GM23338 (cell line): ENCODE measurements around the gene IRF1. TPM values are rescaled to one million over a fixed set of nuclear protein-coding genes. Genes with fewer than 3 reads are reported as not detected.

Experiments used
- ATAC-seq: fragments of 200-7000 bp; cut with Tn5 transposase; 3 replicates; pipeline ENCODE4 v1.9.1; 2020
- DNase-seq: peaks from one replicate; pipeline ENCODE4 v3.0.0-alpha.2; 2015; ENCODE audit warnings: low spot score
- H2AFZ ChIP-seq: fragments of 200-600 bp; sonication (generic); 2 replicates; pipeline ENCODE4 v1.8.0; 2016; ENCODE audit warnings: antibody characterized with exemption, mild to moderate bottlenecking, moderate library complexity
- H3F3A ChIP-seq: fragments of 200-600 bp; sonication (generic); replicated peaks from 2 replicates; pipeline ENCODE4 v1.8.0; 2017; ENCODE audit warnings: antibody characterized with exemption, mixed run types, low read depth
- H3K27ac ChIP-seq: fragments of 200-600 bp; sonication (generic); 2 replicates; pipeline ENCODE4 v1.6.1; 2016; ENCODE audit warnings: low read depth
- H3K27me3 ChIP-seq: fragments of 200-600 bp; sonication (generic); 2 replicates; pipeline ENCODE4 v1.8.0; 2016; ENCODE audit warnings: mild to moderate bottlenecking, mixed run types, moderate library complexity; ENCODE audit not compliant: insufficient read depth
- H3K36me3 ChIP-seq: fragments of 200-600 bp; sonication (generic); 2 replicates; pipeline ENCODE4 v1.8.0; 2016; ENCODE audit warnings: mild to moderate bottlenecking; ENCODE audit not compliant: insufficient read depth
- H3K4me1 ChIP-seq: fragments of 200-600 bp; sonication (generic); 2 replicates; pipeline ENCODE4 v1.8.0; 2016; ENCODE audit warnings: mild to moderate bottlenecking, moderate library complexity; ENCODE audit not compliant: insufficient read depth
- H3K4me2 ChIP-seq: fragments of 200-600 bp; sonication (generic); 2 replicates; pipeline ENCODE4 v1.7.1; 2017; ENCODE audit warnings: mixed run types
- H3K4me3 ChIP-seq: fragments of 200-600 bp; sonication (generic); 2 replicates; pipeline ENCODE4 v1.6.1; 2016; ENCODE audit warnings: mixed run types
- H3K79me2 ChIP-seq: fragments of 200-600 bp; sonication (generic); replicated peaks from 2 replicates; pipeline ENCODE4 v1.8.0; 2017; ENCODE audit warnings: mild to moderate bottlenecking; ENCODE audit not compliant: insufficient read depth
- H3K9me2 ChIP-seq: fragments of 200-600 bp; sonication (generic); 2 replicates; pipeline ENCODE4 v1.8.0; 2017; ENCODE audit not compliant: insufficient read depth
- H4K20me1 ChIP-seq: fragments of 200-600 bp; sonication (generic); replicated peaks from 2 replicates; pipeline ENCODE4 v1.8.0; 2017; ENCODE audit warnings: mild to moderate bottlenecking; ENCODE audit not compliant: insufficient read depth
- H3K27ac Mint-ChIP-seq: 2 replicates; pipeline ENCODE4 v1.8.0; 2020; ENCODE audit warnings: inconsistent platforms, mild to moderate bottlenecking, moderate library complexity, mixed read lengths
- H3K27me3 Mint-ChIP-seq: 3 replicates; pipeline ENCODE4 v1.8.0; 2022; ENCODE audit warnings: low read depth, mild to moderate bottlenecking, moderate library complexity, mixed read lengths, inconsistent platforms; ENCODE audit not compliant: insufficient read depth, poor library complexity
- H3K36me3 Mint-ChIP-seq: 3 replicates; pipeline ENCODE4 v1.8.0; 2021; ENCODE audit warnings: low read depth, mild to moderate bottlenecking, inconsistent platforms, moderate library complexity, mixed read lengths
- H3K4me1 Mint-ChIP-seq: 3 replicates; pipeline ENCODE4 v1.8.0; 2020; ENCODE audit warnings: mild to moderate bottlenecking, inconsistent platforms, mixed read lengths
- H3K4me3 Mint-ChIP-seq: 3 replicates; pipeline ENCODE4 v1.8.0; 2021; ENCODE audit warnings: moderate library complexity, mild to moderate bottlenecking, inconsistent platforms, mixed read lengths
- H3K9me3 Mint-ChIP-seq: 3 replicates; pipeline ENCODE4 v1.8.0; 2020; ENCODE audit warnings: moderate library complexity, mild to moderate bottlenecking, inconsistent platforms, mixed read lengths
- CREB1 ChIP-seq: fragments of 250-450 bp; sonication (Bioruptor Pico); IDR thresholded peaks from 2 replicates; pipeline ENCODE4 v1.5.0; 2020; ENCODE audit warnings: low read depth, mild to moderate bottlenecking, moderate library complexity
- EZH2 ChIP-seq: fragments of 200-600 bp; sonication (generic); IDR thresholded peaks from one replicate; pipeline ENCODE4 v1.8.0; 2017; ENCODE audit warnings: antibody characterized with exemption, mild to moderate bottlenecking, low read depth; ENCODE audit not compliant: unreplicated experiment
- EZH2phosphoT487 ChIP-seq: fragments of 200-600 bp; sonication (generic); IDR thresholded peaks from one replicate; pipeline ENCODE4 v1.8.1; 2018; ENCODE audit warnings: antibody characterized with exemption; ENCODE audit not compliant: unreplicated experiment
- JUNB ChIP-seq: IDR thresholded peaks from one replicate; pipeline ENCODE4 v1.6.1; 2016; ENCODE audit warnings: antibody characterized with exemption; ENCODE audit not compliant: unreplicated experiment
- NANOG ChIP-seq: IDR thresholded peaks from 2 replicates; pipeline ENCODE4 v1.6.1; 2016; ENCODE audit warnings: antibody characterized with exemption, borderline replicate concordance
- POLR2AphosphoS5 ChIP-seq: IDR thresholded peaks from 2 replicates; pipeline ENCODE4 v1.6.1; 2016; ENCODE audit warnings: antibody characterized with exemption, low read depth
- STAT1 ChIP-seq: IDR thresholded peaks from one replicate; pipeline ENCODE4 v1.6.1; 2016; ENCODE audit warnings: antibody characterized with exemption; ENCODE audit not compliant: unreplicated experiment
- ZNF114 ChIP-seq: fragments of 250-450 bp; sonication (Bioruptor Pico); IDR thresholded peaks from 2 replicates; pipeline ENCODE4 v1.5.0; 2020; ENCODE audit warnings: mild to moderate bottlenecking, moderate library complexity
- ZNF331 ChIP-seq: fragments of 250-450 bp; sonication (Bioruptor Pico); IDR thresholded peaks from 2 replicates; pipeline ENCODE4 v1.5.0; 2020; ENCODE audit warnings: low read depth, mild to moderate bottlenecking, moderate library complexity
- polyA plus RNA-seq: library from polyadenylated mRNA; unstranded; fragments of >200 nt; fragmentation: Nextera tagmentation; extraction: Ambion mirVana; gene quantifications from 2 replicates; pipeline ENCODE4 v1.2.1, GENCODE V29; 2016
- total RNA-seq: library from RNA; depleted of rRNA; stranded (reverse); fragments of >200 nt; shearing (Covaris generic); gene quantifications from 2 replicates; pipeline ENCODE4 v1.2.3, GENCODE V29; 2014
- TF ChIP-seq, protein P1 (sequence below): IDR thresholded peaks from one replicate; pipeline ENCODE4 v1.6.1; 2018; ENCODE audit warnings: antibody characterized with exemption; ENCODE audit not compliant: unreplicated experiment
- TF ChIP-seq, protein P2 (sequence below), 2 experiments: fragments of 200-600 bp in 1 of 2; sonication (generic) in 1 of 2; conservative IDR thresholded peaks; 2 replicates each; pipeline versions ENCODE4 v1.5.1 to v1.6.1; 2016 to 2017; ENCODE audit warnings: antibody characterized with exemption in 2 of 2, low read depth in 2 of 2, mild to moderate bottlenecking in 2 of 2, moderate library complexity in 1 of 2
- TF ChIP-seq, protein P3 (sequence below): IDR thresholded peaks from 2 replicates; pipeline ENCODE4 v1.6.1; 2016; ENCODE audit warnings: antibody characterized with exemption
- TF ChIP-seq, protein P4 (sequence below): fragments of 250-450 bp; sonication (Bioruptor Pico); IDR thresholded peaks from 2 replicates; pipeline ENCODE4 v1.5.0; 2020; ENCODE audit warnings: mild to moderate bottlenecking, moderate library complexity

IRF1 gene
- total and polyA plus RNA-seq, 2 experiments from 2014 or later: 6.9 to 8.6 TPM

DNA sequence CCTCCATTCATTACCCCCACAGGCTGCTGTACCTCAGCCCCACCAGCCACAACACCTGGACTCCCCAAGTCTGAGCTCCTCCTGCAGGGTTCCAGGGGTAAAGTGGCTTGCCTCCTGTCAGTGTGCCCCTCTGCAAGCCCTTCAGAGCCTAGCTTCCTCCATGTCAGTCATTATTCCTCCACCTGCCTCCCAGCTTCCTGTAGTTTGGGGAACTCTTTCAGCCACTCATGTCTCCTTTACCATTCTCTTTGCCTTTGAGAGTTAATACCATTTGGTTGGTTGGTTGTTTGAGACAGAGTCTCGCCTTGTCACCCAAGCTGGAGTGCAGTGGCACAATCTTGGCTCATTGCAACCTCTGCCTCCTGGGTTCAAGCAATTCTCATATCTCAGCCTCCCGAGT, 36.2 kb downstream of the IRF1 start:
- ATAC-seq (no peak), DNase-seq (no peak)
- no peak overlapping the region for H3K4me2 ChIP-seq
- Mint-ChIP-seq H3K4me1 (peaks cover 43% of the 10 kb centered on the region), H3K27ac (no peak overlapping the region), H3K4me3 (no peak overlapping the region), H3K9me3 (no peaks in the 10 kb centered on the region; the same call in 2 of the 3 replicates), H3K36me3 (no peaks in the 10 kb centered on the region), H3K27me3 (peaks cover 7% of the 10 kb centered on the region)
- H3F3A ChIP-seq: no peaks in the 10 kb centered on the region
- no peak overlapping the region for H3K4me3 ChIP-seq
- no peak overlapping the region for H2AFZ ChIP-seq
- H3K27me3 ChIP-seq: no peaks in the 10 kb centered on the region
- H3K4me1 ChIP-seq: peaks cover 27% of the 10 kb centered on the region
- no peak overlapping the region for H3K27ac ChIP-seq
- H3K36me3 ChIP-seq: no peaks in the 10 kb centered on the region
- H4K20me1 ChIP-seq: no peaks in the 10 kb centered on the region
- TF ChIP-seq, protein P1, sequence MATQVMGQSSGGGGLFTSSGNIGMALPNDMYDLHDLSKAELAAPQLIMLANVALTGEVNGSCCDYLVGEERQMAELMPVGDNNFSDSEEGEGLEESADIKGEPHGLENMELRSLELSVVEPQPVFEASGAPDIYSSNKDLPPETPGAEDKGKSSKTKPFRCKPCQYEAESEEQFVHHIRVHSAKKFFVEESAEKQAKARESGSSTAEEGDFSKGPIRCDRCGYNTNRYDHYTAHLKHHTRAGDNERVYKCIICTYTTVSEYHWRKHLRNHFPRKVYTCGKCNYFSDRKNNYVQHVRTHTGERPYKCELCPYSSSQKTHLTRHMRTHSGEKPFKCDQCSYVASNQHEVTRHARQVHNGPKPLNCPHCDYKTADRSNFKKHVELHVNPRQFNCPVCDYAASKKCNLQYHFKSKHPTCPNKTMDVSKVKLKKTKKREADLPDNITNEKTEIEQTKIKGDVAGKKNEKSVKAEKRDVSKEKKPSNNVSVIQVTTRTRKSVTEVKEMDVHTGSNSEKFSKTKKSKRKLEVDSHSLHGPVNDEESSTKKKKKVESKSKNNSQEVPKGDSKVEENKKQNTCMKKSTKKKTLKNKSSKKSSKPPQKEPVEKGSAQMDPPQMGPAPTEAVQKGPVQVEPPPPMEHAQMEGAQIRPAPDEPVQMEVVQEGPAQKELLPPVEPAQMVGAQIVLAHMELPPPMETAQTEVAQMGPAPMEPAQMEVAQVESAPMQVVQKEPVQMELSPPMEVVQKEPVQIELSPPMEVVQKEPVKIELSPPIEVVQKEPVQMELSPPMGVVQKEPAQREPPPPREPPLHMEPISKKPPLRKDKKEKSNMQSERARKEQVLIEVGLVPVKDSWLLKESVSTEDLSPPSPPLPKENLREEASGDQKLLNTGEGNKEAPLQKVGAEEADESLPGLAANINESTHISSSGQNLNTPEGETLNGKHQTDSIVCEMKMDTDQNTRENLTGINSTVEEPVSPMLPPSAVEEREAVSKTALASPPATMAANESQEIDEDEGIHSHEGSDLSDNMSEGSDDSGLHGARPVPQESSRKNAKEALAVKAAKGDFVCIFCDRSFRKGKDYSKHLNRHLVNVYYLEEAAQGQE: no peak
- TF ChIP-seq, protein P2, sequence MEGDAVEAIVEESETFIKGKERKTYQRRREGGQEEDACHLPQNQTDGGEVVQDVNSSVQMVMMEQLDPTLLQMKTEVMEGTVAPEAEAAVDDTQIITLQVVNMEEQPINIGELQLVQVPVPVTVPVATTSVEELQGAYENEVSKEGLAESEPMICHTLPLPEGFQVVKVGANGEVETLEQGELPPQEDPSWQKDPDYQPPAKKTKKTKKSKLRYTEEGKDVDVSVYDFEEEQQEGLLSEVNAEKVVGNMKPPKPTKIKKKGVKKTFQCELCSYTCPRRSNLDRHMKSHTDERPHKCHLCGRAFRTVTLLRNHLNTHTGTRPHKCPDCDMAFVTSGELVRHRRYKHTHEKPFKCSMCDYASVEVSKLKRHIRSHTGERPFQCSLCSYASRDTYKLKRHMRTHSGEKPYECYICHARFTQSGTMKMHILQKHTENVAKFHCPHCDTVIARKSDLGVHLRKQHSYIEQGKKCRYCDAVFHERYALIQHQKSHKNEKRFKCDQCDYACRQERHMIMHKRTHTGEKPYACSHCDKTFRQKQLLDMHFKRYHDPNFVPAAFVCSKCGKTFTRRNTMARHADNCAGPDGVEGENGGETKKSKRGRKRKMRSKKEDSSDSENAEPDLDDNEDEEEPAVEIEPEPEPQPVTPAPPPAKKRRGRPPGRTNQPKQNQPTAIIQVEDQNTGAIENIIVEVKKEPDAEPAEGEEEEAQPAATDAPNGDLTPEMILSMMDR (conservative IDR thresholded peaks at IDR 0.05; ENCODE audit: low read depth in 2 of 2): no peak
- TF ChIP-seq EZH2 (no peak), CREB1 (CRISPR knock-in tag) (no peak), POLR2AphosphoS5 (no peak), STAT1 (no peak), EZH2phosphoT487 (no peak), ZNF114 (CRISPR knock-in tag) (no peak), NANOG (no peak), JUNB (no peak), ZNF331 (no peak)
- TF ChIP-seq, protein P3, sequence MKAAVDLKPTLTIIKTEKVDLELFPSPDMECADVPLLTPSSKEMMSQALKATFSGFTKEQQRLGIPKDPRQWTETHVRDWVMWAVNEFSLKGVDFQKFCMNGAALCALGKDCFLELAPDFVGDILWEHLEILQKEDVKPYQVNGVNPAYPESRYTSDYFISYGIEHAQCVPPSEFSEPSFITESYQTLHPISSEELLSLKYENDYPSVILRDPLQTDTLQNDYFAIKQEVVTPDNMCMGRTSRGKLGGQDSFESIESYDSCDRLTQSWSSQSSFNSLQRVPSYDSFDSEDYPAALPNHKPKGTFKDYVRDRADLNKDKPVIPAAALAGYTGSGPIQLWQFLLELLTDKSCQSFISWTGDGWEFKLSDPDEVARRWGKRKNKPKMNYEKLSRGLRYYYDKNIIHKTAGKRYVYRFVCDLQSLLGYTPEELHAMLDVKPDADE: no peak
- TF ChIP-seq, protein P4, sequence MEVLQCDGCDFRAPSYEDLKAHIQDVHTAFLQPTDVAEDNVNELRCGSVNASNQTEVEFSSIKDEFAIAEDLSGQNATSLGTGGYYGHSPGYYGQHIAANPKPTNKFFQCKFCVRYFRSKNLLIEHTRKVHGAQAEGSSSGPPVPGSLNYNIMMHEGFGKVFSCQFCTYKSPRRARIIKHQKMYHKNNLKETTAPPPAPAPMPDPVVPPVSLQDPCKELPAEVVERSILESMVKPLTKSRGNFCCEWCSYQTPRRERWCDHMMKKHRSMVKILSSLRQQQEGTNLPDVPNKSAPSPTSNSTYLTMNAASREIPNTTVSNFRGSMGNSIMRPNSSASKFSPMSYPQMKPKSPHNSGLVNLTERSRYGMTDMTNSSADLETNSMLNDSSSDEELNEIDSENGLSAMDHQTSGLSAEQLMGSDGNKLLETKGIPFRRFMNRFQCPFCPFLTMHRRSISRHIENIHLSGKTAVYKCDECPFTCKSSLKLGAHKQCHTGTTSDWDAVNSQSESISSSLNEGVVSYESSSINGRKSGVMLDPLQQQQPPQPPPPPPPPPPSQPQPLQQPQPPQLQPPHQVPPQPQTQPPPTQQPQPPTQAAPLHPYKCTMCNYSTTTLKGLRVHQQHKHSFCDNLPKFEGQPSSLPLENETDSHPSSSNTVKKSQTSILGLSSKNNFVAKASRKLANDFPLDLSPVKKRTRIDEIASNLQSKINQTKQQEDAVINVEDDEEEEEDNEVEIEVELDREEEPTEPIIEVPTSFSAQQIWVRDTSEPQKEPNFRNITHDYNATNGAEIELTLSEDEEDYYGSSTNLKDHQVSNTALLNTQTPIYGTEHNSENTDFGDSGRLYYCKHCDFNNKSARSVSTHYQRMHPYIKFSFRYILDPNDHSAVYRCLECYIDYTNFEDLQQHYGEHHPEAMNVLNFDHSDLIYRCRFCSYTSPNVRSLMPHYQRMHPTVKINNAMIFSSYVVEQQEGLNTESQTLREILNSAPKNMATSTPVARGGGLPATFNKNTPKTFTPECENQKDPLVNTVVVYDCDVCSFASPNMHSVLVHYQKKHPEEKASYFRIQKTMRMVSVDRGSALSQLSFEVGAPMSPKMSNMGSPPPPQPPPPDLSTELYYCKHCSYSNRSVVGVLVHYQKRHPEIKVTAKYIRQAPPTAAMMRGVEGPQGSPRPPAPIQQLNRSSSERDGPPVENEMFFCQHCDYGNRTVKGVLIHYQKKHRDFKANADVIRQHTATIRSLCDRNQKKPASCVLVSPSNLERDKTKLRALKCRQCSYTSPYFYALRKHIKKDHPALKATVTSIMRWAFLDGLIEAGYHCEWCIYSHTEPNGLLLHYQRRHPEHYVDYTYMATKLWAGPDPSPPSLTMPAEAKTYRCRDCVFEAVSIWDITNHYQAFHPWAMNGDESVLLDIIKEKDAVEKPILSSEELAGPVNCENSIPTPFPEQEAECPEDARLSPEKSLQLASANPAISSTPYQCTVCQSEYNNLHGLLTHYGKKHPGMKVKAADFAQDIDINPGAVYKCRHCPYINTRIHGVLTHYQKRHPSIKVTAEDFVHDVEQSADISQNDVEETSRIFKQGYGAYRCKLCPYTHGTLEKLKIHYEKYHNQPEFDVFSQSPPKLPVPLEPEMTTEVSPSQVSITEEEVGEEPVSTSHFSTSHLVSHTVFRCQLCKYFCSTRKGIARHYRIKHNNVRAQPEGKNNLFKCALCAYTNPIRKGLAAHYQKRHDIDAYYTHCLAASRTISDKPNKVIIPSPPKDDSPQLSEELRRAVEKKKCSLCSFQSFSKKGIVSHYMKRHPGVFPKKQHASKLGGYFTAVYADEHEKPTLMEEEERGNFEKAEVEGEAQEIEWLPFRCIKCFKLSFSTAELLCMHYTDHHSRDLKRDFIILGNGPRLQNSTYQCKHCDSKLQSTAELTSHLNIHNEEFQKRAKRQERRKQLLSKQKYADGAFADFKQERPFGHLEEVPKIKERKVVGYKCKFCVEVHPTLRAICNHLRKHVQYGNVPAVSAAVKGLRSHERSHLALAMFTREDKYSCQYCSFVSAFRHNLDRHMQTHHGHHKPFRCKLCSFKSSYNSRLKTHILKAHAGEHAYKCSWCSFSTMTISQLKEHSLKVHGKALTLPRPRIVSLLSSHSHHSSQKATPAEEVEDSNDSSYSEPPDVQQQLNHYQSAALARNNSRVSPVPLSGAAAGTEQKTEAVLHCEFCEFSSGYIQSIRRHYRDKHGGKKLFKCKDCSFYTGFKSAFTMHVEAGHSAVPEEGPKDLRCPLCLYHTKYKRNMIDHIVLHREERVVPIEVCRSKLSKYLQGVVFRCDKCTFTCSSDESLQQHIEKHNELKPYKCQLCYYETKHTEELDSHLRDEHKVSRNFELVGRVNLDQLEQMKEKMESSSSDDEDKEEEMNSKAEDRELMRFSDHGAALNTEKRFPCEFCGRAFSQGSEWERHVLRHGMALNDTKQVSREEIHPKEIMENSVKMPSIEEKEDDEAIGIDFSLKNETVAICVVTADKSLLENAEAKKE (CRISPR knock-in tag): no peak
- H3K9me2 ChIP-seq: no peaks in the 10 kb centered on the region
- no peaks in the 10 kb centered on the region for H3K79me2 ChIP-seq
